ENCODE results near the gene SSU72.
A peak's percentile ranks its signal among the peaks of the same experiment; 100 is the strongest.
"Not testable (repeated sequence)": the region's sequence is repeated elsewhere in the genome, so short reads cannot be mapped to it uniquely, and the experiment has no call there.

The SSU72 gene

DNA sequence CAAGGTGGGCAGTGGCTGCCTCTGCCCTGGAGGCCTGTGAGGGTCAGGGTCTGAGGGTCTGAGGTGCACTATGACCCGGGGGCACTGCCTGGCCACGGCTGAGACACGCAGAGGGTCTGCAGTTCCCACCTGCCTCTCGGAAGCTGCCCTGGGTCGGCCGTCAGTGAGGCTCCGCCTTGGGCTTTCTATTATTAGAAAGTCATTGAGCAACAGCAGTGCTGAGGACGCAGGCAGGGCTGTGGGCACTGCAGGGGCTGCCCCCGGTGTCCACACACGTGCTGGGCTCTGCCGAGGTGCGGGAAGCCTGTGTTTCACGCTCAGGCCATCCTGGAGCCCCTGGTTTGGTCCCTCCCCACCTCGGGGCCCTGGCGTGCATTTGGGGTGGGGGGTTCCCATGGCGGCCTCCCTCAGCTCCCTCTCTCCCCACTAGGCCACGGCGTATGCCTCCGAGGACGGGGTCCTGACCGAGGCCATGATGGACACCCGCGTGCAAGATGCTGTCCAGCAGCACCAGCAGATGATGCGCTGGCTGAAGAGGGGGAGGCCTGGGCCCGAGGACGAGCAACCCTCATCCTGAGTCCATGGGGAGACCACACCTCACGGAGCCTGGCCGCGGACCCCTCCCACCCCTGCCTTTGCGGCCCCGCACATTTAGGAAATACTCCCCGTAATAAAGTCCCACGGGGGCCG is 65.7 kb downstream of the SSU72 start:
- H3K79me2 ChIP-seq (ENCODE audit: insufficient read depth, low read length); H2AFZ ChIP-seq (ENCODE audit: low read length); H3F3A ChIP-seq (ENCODE audit: insufficient read depth, low read length); H4K20me1 ChIP-seq (ENCODE audit: insufficient read depth, low read length); H3K4me2 ChIP-seq (ENCODE audit: low read length); H3K9me2 ChIP-seq (ENCODE audit: low read depth, low read length); H3K9me3 ChIP-seq (ENCODE audit: low read length); H3K4me3 ChIP-seq (ENCODE audit: low read depth, low read length, poor library complexity, severe bottlenecking); H3K27me3 ChIP-seq (ENCODE audit: insufficient read depth, low read length); H3K9ac ChIP-seq (ENCODE audit: low read length); H3K27ac ChIP-seq (ENCODE audit: low read depth, low read length, poor library complexity, severe bottlenecking); H3K36me3 ChIP-seq (ENCODE audit: insufficient read depth, low read length): not testable (repeated sequence)
- peaks cover 28% of the 10 kb centered on the region for H3K4me1 ChIP-seq (ENCODE audit: insufficient read depth, low read length, severe bottlenecking)

DNA sequence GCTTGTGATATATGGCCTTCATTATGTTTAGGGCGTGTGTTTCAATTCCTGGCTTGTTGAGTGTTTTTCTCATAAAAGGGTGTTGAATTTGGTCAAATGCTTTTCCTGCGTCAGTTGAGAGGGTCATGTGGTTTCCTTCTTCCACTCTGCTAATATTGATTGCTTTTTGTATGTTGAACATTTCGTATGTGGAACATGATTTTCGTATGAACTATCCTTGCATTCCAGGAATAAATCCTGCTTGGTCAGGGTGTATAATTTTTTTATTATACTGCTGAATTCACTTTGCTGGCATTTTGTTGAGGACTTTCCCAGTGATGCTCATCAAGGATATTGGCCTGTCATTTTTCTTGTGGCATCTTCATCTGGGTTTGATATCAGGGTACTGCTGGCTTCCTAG is 67.4 kb downstream of the SSU72 start:
- no peak overlapping the region for H3K4me3 ChIP-seq (ENCODE audit: low read depth, low read length, poor library complexity, severe bottlenecking)
- H3F3A ChIP-seq (ENCODE audit: insufficient read depth, low read length), result no peaks in the 10 kb centered on the region
- H3K9me2 ChIP-seq (ENCODE audit: low read depth, low read length), result no peaks in the 10 kb centered on the region
- H3K9me3 ChIP-seq (ENCODE audit: low read length), result no peaks in the 10 kb centered on the region
- no peak overlapping the region for H3K27ac ChIP-seq (ENCODE audit: low read depth, low read length, poor library complexity, severe bottlenecking)
- no peak overlapping the region for H3K9ac ChIP-seq (ENCODE audit: low read length)
- H2AFZ ChIP-seq (ENCODE audit: low read length), result no peak overlapping the region
- H4K20me1 ChIP-seq (ENCODE audit: insufficient read depth, low read length), result no peaks in the 10 kb centered on the region
- H3K79me2 ChIP-seq (ENCODE audit: insufficient read depth, low read length), result no peaks in the 10 kb centered on the region
- H3K27me3 ChIP-seq (ENCODE audit: insufficient read depth, low read length), result no peaks in the 10 kb centered on the region
- H3K4me1 ChIP-seq (ENCODE audit: insufficient read depth, low read length, severe bottlenecking), result peaks cover 20% of the 10 kb centered on the region
- no peak overlapping the region for H3K4me2 ChIP-seq (ENCODE audit: low read length)
- no peaks in the 10 kb centered on the region for H3K36me3 ChIP-seq (ENCODE audit: insufficient read depth, low read length)
- TF ChIP-seq, protein P1, sequence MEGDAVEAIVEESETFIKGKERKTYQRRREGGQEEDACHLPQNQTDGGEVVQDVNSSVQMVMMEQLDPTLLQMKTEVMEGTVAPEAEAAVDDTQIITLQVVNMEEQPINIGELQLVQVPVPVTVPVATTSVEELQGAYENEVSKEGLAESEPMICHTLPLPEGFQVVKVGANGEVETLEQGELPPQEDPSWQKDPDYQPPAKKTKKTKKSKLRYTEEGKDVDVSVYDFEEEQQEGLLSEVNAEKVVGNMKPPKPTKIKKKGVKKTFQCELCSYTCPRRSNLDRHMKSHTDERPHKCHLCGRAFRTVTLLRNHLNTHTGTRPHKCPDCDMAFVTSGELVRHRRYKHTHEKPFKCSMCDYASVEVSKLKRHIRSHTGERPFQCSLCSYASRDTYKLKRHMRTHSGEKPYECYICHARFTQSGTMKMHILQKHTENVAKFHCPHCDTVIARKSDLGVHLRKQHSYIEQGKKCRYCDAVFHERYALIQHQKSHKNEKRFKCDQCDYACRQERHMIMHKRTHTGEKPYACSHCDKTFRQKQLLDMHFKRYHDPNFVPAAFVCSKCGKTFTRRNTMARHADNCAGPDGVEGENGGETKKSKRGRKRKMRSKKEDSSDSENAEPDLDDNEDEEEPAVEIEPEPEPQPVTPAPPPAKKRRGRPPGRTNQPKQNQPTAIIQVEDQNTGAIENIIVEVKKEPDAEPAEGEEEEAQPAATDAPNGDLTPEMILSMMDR (IDR thresholded peaks at IDR 0.05; ENCODE audit: low read length), result no peak
- TF ChIP-seq EZH2 (IDR thresholded peaks at IDR 0.05; ENCODE audit: borderline replicate concordance, low read length), result no peak

DNA sequence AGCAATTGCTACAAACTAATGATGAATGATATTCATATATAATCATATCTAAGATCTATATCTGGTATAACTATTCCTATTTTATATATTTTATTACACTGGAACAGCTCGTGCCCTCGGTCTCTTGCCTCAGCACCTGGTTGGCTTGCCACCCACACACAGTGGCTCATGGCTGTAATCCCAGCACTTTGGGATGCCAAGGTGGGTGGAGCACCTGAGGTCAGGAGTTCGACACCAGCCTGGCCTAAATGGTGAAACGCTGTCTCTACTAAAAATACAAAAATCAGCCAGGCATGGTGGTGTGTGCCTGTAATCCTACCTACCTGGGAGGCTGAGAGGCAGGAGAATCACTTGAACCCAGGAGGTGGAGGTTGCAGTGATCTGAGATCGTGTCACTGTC is 68.9 kb downstream of the SSU72 start:
- not testable (repeated sequence) for H3K27me3 ChIP-seq (ENCODE audit: insufficient read depth, low read length); H4K20me1 ChIP-seq (ENCODE audit: insufficient read depth, low read length); H3K79me2 ChIP-seq (ENCODE audit: insufficient read depth, low read length); H3K9me3 ChIP-seq (ENCODE audit: low read length); H3K36me3 ChIP-seq (ENCODE audit: insufficient read depth, low read length); H3K9me2 ChIP-seq (ENCODE audit: low read depth, low read length); H3F3A ChIP-seq (ENCODE audit: insufficient read depth, low read length)
- peak overlapping the region; percentile 60 for H3K27ac ChIP-seq (ENCODE audit: low read depth, low read length, poor library complexity, severe bottlenecking)
- H3K4me3 ChIP-seq (ENCODE audit: low read depth, low read length, poor library complexity, severe bottlenecking), result peak overlapping the region; percentile 41
- H3K4me2 ChIP-seq (ENCODE audit: low read length), result peak overlapping the region; percentile 55
- peak overlapping the region; percentile 53; the same call in 1 of the 2 replicates for H3K9ac ChIP-seq (ENCODE audit: low read length)
- peaks cover 15% of the 10 kb centered on the region for H3K4me1 ChIP-seq (ENCODE audit: insufficient read depth, low read length, severe bottlenecking)
- peak overlapping the region; percentile 41; the same call in 1 of the 2 replicates for H2AFZ ChIP-seq (ENCODE audit: low read length)

DNA sequence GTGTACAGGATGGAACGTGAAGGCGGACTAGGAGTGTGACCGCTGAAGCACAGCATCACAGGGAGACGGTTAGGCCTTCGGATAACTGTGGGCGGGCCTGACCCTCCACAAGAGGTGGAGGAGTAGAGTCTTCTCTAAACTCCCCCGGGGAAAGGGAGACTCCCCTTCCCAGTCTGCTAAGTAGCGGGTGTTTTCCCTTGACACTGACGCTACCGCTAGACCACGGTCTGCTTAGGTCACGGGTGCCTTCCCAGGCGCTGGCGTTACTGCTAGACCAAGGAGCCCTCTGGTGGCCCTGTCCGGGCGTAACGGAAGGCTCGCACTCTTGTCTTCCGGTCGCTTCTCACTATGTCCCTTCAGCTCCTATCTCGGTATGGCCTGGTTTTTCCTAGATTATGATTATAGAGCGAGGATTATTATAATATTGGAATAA is 69.3 kb downstream of the SSU72 start:
- not testable (repeated sequence) for H4K20me1 ChIP-seq (ENCODE audit: insufficient read depth, low read length); H3F3A ChIP-seq (ENCODE audit: insufficient read depth, low read length); H3K9me2 ChIP-seq (ENCODE audit: low read depth, low read length); H2AFZ ChIP-seq (ENCODE audit: low read length); H3K9me3 ChIP-seq (ENCODE audit: low read length); H3K79me2 ChIP-seq (ENCODE audit: insufficient read depth, low read length); H3K36me3 ChIP-seq (ENCODE audit: insufficient read depth, low read length); H3K27me3 ChIP-seq (ENCODE audit: insufficient read depth, low read length)
- Histone ChIP-seq H3K27ac (ENCODE audit: low read depth, low read length, poor library complexity, severe bottlenecking) (peak overlapping the region; percentile 60), H3K4me3 (ENCODE audit: low read depth, low read length, poor library complexity, severe bottlenecking) (peak overlapping the region; percentile 41), H3K9ac (ENCODE audit: low read length) (peak overlapping the region; percentile 39; the same call in 1 of the 2 replicates), H3K4me2 (ENCODE audit: low read length) (peak overlapping the region; percentile 55), H3K4me1 (ENCODE audit: insufficient read depth, low read length, severe bottlenecking) (peaks cover 11% of the 10 kb centered on the region)

Measured in OCI-LY1 (cell line).